Mucosa of descending colon (tissue), 3 donors: ENCODE results near the gene CRTAC1. TPM values are rescaled to one million over a fixed set of nuclear protein-coding genes. Genes with fewer than 3 reads are reported as not detected.

ENCODE experiments used
- ATAC-seq: fragments of 200-7000 bp; cut with Tn5 transposase; one replicate; pipeline ENCODE4 v1.9.1; 2020; ENCODE audit warnings: mild to moderate bottlenecking, moderate library complexity
- DNase-seq, 3 donors: peaks; one replicate each; pipeline ENCODE4 v3.0.0-alpha.2; 2020
- H3K36me3 ChIP-seq: fragments of 200-600 bp; one replicate; pipeline ENCODE4 v1.8.0; 2021; ENCODE audit warnings: low read depth, mild to moderate bottlenecking
- H3K4me1 ChIP-seq: fragments of 200-600 bp; one replicate; pipeline ENCODE4 v1.8.0; 2021; ENCODE audit warnings: low read depth, mild to moderate bottlenecking
- H3K4me3 ChIP-seq: fragments of 200-600 bp; one replicate; pipeline ENCODE4 v1.8.0; 2021; ENCODE audit warnings: mild to moderate bottlenecking
- H3K9me3 ChIP-seq: fragments of 200-600 bp; one replicate; pipeline ENCODE4 v1.8.0; 2021; ENCODE audit warnings: mild to moderate bottlenecking
- intact Hi-C, 2 donors: fragments of 100-400 bp; cut with DNase I in 1 of 2; cut with micrococcal nuclease in 1 of 2; formaldehyde crosslinking; loops; one replicate each; pipeline versions ENCODE4 v1.11.0 to v1.11.1; 2022; cut with DNase I, micrococcal nuclease
- total RNA-seq, 3 donors: library from RNA; stranded (reverse); fragmentation: NEBNext Ultra II Directional in 2 of 3; extraction: Animal tissue kit (Norgen Biotek cat#: 25700) in 2 of 3; gene quantifications; one replicate each; pipeline versions ENCODE4 v1.2.1 to v1.2.4, GENCODE V29; 2021 to 2023
- TF ChIP-seq, protein P1 (sequence below): fragments of 200-600 bp; IDR thresholded peaks from one replicate; pipeline ENCODE4 v1.8.0; 2022; ENCODE audit warnings: antibody characterized with exemption, mild to moderate bottlenecking
- donor health status: DM: no; HTN: no; CAD: no; lungs with moderate emphysema.
- donor health status: DM: no; HTN: no; CAD: no.
- donor health status: DM: no; HTN: yes; CAD: no.

Gene CRTAC1
- total RNA-seq, 3 donors from 2014 or later: 0.17 to 8.8 (median 1.0) TPM

DNA sequence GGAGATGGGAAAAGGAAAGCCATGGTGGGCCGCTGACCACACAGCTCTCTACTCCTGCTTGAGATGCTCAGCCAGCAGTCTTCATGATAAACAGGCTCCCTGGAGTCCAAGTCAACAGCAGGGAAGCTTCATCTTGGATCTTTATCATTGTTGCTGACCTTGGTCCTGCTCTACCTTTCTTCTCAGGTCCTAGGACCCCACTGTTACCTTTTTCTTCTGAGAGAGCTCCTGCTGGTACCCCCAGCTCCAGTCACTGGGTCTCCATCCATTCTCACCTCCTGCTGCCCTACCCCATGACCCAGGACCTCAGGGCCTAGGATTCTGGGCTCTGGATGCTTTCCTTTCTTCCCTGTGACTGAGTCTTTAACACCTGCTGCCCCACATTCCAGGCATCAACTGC is 5.2 kb upstream of the CRTAC1 start:
- Histone ChIP-seq H3K9me3 (no peaks in the 10 kb centered on the region), H3K4me1 (no peaks in the 10 kb centered on the region), H3K4me3 (no peak overlapping the region), H3K36me3 (no peaks in the 10 kb centered on the region)
- intact Hi-C loops: no loop called here
- no peak for DNase-seq
- TF ChIP-seq, protein P1, sequence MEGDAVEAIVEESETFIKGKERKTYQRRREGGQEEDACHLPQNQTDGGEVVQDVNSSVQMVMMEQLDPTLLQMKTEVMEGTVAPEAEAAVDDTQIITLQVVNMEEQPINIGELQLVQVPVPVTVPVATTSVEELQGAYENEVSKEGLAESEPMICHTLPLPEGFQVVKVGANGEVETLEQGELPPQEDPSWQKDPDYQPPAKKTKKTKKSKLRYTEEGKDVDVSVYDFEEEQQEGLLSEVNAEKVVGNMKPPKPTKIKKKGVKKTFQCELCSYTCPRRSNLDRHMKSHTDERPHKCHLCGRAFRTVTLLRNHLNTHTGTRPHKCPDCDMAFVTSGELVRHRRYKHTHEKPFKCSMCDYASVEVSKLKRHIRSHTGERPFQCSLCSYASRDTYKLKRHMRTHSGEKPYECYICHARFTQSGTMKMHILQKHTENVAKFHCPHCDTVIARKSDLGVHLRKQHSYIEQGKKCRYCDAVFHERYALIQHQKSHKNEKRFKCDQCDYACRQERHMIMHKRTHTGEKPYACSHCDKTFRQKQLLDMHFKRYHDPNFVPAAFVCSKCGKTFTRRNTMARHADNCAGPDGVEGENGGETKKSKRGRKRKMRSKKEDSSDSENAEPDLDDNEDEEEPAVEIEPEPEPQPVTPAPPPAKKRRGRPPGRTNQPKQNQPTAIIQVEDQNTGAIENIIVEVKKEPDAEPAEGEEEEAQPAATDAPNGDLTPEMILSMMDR: no peak
- ATAC-seq: no peak

DNA sequence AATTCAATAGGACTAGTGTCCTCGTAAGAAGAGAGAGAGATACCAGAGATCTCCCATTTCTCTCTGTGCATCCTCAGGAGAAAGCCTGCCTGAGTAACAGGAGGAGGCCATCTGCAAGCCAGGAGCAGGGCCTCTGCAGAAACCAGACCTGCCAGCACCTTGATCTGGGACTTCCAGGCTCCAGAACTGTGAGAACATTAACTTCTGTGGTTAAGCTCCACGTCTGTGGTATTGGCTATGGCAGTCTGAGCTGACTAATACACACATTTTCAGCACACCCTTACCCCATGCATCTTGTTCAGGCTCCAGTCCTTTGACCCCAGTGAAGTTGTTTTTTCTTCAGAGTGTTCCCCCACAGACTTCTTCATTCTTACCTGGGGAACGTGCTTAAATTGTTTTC is 3.1 kb upstream of the CRTAC1 start:
- no peak overlapping the region for H3K4me3 ChIP-seq
- ATAC-seq (no peak), DNase-seq (no peak)
- no peaks in the 10 kb centered on the region for H3K9me3 ChIP-seq
- H3K4me1 ChIP-seq: peaks cover 12% of the 10 kb centered on the region
- TF ChIP-seq, protein P1: no peak
- intact Hi-C loops: no loop called here
- H3K36me3 ChIP-seq: no peaks in the 10 kb centered on the region

DNA sequence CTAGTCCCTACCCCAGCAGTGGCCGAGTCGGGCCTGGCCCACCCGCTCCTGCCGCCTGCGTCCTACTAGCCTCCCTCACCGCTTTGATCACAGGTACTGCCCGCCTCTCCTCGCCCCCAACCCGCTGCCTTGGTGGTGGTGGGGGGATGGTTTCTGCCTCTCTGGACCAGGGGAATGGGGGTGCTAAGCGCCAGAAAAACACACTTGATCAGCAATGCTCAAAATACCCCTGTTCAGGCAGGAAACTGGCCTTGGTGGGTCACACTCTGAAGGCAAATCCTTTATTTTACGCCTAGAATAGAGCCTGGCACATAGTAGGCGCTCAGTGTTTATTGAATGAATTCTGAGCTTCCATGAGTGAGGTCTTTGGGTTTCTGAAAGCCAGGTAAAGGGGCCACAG is 1.0 kb upstream of the CRTAC1 start:
- H3K4me3 ChIP-seq: no peak overlapping the region
- H3K4me1 ChIP-seq: peaks cover 12% of the 10 kb centered on the region
- DNase-seq (no peak), ATAC-seq (no peak)
- TF ChIP-seq, protein P1: no peak
- no peaks in the 10 kb centered on the region for H3K9me3 ChIP-seq
- intact Hi-C loops: no loop called here
- H3K36me3 ChIP-seq: no peaks in the 10 kb centered on the region

DNA sequence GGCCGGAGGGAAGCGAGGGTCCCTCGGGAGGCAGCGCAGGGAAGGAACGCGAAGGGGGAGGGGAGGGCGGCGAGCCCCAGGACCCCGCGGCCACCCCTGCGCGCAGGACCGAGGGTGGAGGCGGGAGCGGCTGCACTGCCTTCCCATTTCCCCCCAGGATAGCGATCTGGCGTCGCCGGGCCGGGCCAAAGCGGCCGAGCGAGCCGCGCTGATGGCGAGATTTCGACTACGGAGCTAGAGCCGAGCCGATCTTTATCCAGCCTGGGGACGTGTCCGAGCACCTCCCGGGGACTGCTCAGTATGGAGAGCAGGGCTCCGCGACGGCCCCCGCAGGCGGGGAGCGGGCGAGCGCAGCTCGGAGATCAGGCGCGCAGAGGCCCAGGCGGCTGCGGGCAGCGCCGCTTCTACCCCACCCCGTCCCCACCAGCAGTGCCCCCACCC is 590 bp upstream of the CRTAC1 start:
- Histone ChIP-seq H3K4me1 (peaks cover 12% of the 10 kb centered on the region), H3K36me3 (no peaks in the 10 kb centered on the region), H3K9me3 (no peaks in the 10 kb centered on the region), H3K4me3 (no peak overlapping the region)
- DNase-seq (no peak), ATAC-seq (no peak)
- intact Hi-C loops: no loop called here
- TF ChIP-seq, protein P1: no peak

DNA sequence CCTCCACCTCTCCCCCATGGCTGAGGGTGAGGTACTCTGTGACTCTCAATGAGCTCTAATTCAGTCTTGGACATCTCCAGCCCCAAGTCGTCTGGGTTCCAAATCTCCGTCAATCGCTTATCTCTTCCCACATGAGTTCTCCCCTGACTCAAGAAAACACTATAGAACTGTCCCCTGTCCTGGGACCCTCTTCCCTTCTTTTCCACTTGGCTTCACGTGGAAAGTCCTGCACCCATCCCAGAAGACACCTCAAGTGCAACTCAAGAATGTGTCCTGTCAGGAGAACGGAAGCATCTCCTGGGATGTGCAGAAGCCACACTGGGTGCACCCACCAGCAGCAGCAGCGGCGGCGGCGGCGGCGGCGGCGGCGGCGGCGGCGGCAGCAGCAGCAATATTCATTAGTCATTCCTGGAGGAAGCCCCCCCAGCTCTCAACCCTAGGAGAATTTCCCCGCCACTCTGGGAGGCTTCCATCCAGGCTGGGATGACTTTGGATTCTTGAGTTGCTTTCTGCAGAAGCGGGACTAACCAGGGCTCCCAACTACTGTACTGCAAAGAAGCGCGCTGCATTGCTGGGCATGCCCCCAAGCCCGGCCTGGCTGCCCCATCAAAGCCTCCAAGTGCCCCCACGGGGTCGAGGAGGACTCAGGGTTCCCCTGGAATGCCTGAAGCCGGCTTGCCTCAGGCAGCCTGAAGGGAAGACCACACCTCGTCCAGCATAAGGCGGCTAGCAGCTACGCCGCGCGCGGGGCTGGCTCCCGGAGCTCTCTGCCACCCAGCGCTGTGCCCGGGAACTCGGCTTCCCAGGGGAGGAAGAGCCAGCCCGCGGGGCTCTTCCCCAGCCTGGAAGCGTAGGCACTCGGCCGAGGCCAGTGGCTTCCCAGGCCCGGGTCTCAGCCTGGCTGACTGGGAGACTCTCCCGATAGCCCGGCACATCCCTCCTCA is 1.0 kb downstream of the CRTAC1 start:
- ATAC-seq (peak; percentile 27), DNase-seq (no peak)
- H3K36me3 ChIP-seq: no peaks in the 10 kb centered on the region
- H3K4me3 ChIP-seq: no peak overlapping the region
- peaks cover 12% of the 10 kb centered on the region for H3K4me1 ChIP-seq
- H3K9me3 ChIP-seq: no peaks in the 10 kb centered on the region
- intact Hi-C loops: no loop called here
- TF ChIP-seq, protein P1: no peak
